SH-SY5Y (cell line): ENCODE measurements around the gene MEIS3.

Experiments
- GATA2 ChIP-seq: IDR thresholded peaks from 2 replicates; pipeline ENCODE4 v1.6.1; 2011; ENCODE audit warnings: mild to moderate bottlenecking, low read depth, low read length
- GATA3 ChIP-seq: IDR thresholded peaks from 2 replicates; pipeline ENCODE4 v1.6.1; 2011; ENCODE audit warnings: low read depth, mild to moderate bottlenecking, low read length, moderate library complexity

The MEIS3 gene

DNA sequence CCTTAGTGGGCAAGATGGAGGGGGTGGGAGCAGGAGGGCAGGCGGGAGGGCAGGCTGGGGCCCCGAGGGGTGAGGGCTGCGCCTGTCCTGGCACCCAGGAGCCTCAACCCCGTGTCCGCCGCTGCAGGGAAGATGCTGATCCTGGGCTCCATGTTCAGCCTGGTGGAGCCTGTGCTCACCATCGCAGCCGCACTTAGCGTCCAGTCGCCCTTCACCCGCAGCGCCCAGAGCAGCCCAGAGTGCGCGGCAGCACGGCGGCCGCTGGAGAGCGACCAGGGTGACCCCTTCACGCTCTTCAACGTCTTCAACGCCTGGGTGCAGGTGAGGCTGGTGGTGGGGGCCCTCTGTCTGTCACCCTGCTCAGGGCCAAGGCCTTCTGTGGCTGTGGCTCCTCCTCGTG, 46.7 kb downstream of the MEIS3 start:
- TF ChIP-seq GATA2 (no peak), GATA3 (no peak)

DNA sequence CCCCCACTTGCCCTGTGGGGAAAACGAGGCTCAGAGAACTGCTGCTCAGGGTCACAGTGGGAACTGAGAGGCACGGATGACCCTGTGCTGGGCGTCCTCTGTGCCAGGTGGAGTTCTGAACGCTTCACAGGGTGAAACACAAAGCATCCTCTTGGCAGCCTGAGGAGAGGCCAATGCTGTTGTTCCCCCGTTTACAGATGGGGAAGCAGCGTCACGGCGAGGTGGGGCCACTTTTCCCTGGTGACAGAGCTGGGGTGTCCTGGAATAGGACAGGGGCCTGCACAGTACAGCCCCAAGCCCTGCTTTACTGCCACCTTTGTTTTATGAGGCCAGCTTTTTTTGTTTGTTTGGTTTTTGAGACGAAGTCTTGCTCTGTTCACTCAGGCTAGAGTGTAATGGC, 48.1 kb downstream of the MEIS3 start:
- TF ChIP-seq GATA3 (no peak), GATA2 (no peak)

DNA sequence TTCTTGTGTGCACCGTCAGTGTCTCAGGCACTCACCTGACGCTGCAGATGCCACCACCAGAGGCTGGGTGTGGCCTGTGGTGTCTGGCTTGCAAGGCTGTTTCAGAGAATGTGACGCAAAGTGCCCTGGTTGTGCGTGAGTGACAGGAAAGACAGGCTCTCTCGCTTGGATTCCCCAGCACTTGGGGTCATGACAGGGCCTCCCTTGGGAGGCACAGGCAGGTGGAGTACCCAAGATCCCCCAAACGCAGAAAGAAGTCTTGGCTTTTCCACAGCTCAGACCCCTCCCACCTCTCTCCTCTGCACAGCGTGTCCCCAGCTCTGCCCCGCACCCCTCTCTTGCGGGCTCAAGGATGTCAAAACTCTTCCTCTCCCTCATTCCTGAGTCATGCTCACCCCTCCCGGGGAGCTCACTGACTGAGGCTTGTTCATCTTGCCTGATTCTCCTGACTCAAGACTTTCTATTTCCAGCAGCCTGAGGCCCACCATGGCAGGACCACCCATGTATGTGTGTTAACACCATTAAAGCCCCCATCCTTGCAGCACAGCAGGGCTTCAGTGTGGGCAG, 49.2 kb downstream of the MEIS3 start:
- TF ChIP-seq GATA2 (no peak), GATA3 (no peak)

DNA sequence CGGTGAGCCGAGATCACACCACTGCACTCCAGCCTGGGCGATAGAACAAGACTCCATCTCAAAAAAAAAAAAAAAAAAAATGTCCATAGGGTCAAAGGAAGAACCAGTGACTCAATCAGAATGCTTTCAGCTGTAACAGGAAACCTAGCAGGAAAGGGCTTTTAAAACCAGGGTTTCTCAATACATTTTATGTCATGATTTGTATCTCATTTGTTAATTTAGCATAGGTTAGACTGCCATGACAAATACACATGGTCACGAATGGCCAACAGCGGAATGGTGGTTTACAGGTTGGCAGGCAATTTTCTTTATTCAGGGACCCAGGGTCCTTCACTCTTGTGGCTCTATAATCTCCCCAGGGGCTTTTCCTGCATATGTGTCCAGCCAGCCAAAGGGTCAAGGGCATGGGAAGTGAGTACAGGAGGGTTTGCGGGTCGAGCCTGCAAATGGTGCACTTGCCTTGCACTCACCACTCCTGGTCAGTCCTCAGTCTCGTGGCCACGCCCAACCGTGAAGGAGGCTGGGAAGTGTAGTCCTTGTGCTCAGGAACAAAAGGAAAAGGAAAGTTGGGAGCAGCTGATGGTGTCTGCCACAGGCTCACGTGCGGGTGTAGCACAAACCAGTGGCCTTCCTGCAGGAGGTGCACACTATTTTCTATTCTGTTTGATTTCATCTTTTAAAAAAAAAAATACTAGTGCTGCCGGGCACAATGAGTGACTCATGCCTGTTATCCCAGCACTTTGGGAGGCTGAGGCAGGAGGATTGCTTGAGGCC, 55.4 kb downstream of the MEIS3 start:
- TF ChIP-seq GATA3 (no peak), GATA2 (no peak)

DNA sequence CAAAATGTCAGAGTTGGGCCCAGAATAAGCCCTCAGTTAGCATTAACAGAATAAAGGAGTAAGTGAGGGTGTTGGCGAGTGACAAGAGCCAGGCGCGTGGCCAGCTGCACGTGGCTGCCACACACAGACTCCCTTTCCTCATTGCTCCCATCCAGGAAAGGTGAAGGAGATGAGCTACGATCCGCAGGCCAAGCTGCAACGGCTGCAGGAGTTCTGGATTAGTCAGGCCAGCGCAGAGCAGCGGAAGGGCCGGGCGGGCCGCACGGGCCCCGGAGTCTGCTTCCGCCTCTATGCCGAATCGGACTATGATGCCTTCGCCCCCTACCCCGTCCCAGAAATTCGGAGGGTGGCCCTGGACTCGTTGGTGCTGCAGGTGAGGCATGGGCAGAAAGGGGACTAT, 57.0 kb downstream of the MEIS3 start:
- no peak for TF ChIP-seq GATA2
- TF ChIP-seq GATA3 = no peak

- TF ChIP-seq GATA2 (no peak), GATA3 (no peak)
Observed at GRCh38 chr19:47358936-47359335, 60.4 kb downstream of the MEIS3 start.

GRCh38 chr19:47357788-47358680, 61.3 kb downstream of the MEIS3 start:
- TF ChIP-seq GATA2 = no peak
- TF ChIP-seq GATA3 = no peak

- TF ChIP-seq GATA3 = no peak
- no peak for TF ChIP-seq GATA2
Observed at GRCh38 chr19:47356900-47357299, 62.4 kb downstream of the MEIS3 start.

GRCh38 chr19:47353307-47353712, 66.0 kb downstream of the MEIS3 start:
- TF ChIP-seq GATA2 = no peak
- no peak for TF ChIP-seq GATA3
